ENCODE data around the gene CLIC5. TPM values are rescaled to one million over a fixed set of nuclear protein-coding genes. Genes with fewer than 3 reads are reported as not detected.

The CLIC5 gene
- polyA plus RNA-seq, 1 donor, result 111 TPM

GRCh38 chr6:46039646-46040045, 24.0 kb upstream of the CLIC5 start:
- H3K36me3 ChIP-seq (ENCODE audit: control insufficient read depth, insufficient read depth, low read length), result no peaks in the 10 kb centered on the region
- H3K9me3 ChIP-seq (ENCODE audit: control insufficient read depth, low read depth, low read length), result no peaks in the 10 kb centered on the region
- H3K4me3 ChIP-seq (ENCODE audit: low read length), result no peak overlapping the region
- no peak overlapping the region for H3K27ac ChIP-seq (ENCODE audit: low read length)
- H3K27me3 ChIP-seq (ENCODE audit: control insufficient read depth, insufficient read depth, low read length), result no peaks in the 10 kb centered on the region
- H3K4me1 ChIP-seq (ENCODE audit: control insufficient read depth, insufficient read depth, low read length), result peaks cover 3% of the 10 kb centered on the region
- no peak for DNase-seq

- Histone ChIP-seq H3K36me3 (ENCODE audit: control insufficient read depth, insufficient read depth, low read length) (no peaks in the 10 kb centered on the region), H3K4me3 (ENCODE audit: low read length) (no peak overlapping the region), H3K9me3 (ENCODE audit: control insufficient read depth, low read depth, low read length) (no peaks in the 10 kb centered on the region), H3K4me1 (ENCODE audit: control insufficient read depth, insufficient read depth, low read length) (no peaks in the 10 kb centered on the region), H3K27me3 (ENCODE audit: control insufficient read depth, insufficient read depth, low read length) (no peaks in the 10 kb centered on the region), H3K27ac (ENCODE audit: low read length) (no peak overlapping the region)
- DNase-seq, result no peak
- WGBS (ENCODE audit: insufficient coverage, low lambda C conversion rate), result 100% methylated on average over 1 of the region's 1 CpG
These were observed 21.3 kb upstream of the CLIC5 start for GRCh38 chr6:46036911-46037310.

- Histone ChIP-seq H3K9me3 (ENCODE audit: control insufficient read depth, low read depth, low read length) (no peaks in the 10 kb centered on the region), H3K4me3 (ENCODE audit: low read length) (no peak overlapping the region), H3K4me1 (ENCODE audit: control insufficient read depth, insufficient read depth, low read length) (no peaks in the 10 kb centered on the region), H3K27ac (ENCODE audit: low read length) (no peak overlapping the region), H3K36me3 (ENCODE audit: control insufficient read depth, insufficient read depth, low read length) (no peaks in the 10 kb centered on the region), H3K27me3 (ENCODE audit: control insufficient read depth, insufficient read depth, low read length) (no peaks in the 10 kb centered on the region)
- no CpG with 5 or more reads among the region's 1 CpG for WGBS (ENCODE audit: insufficient coverage, low lambda C conversion rate)
- no peak for DNase-seq
These were observed 19.6 kb upstream of the CLIC5 start for GRCh38 chr6:46035242-46035641.

- Histone ChIP-seq H3K27me3 (ENCODE audit: control insufficient read depth, insufficient read depth, low read length) (no peaks in the 10 kb centered on the region), H3K4me1 (ENCODE audit: control insufficient read depth, insufficient read depth, low read length) (no peaks in the 10 kb centered on the region), H3K36me3 (ENCODE audit: control insufficient read depth, insufficient read depth, low read length) (no peaks in the 10 kb centered on the region), H3K27ac (ENCODE audit: low read length) (no peak overlapping the region), H3K9me3 (ENCODE audit: control insufficient read depth, low read depth, low read length) (no peaks in the 10 kb centered on the region), H3K4me3 (ENCODE audit: low read length) (no peak overlapping the region)
- WGBS (ENCODE audit: insufficient coverage, low lambda C conversion rate), result 83% methylated on average over 1 of the region's 6 CpGs
- no peak for DNase-seq
These were observed 16.7 kb upstream of the CLIC5 start for GRCh38 chr6:46032110-46032998.

- no peaks in the 10 kb centered on the region for H3K36me3 ChIP-seq (ENCODE audit: control insufficient read depth, insufficient read depth, low read length)
- no peaks in the 10 kb centered on the region for H3K9me3 ChIP-seq (ENCODE audit: control insufficient read depth, low read depth, low read length)
- no peak overlapping the region for H3K4me3 ChIP-seq (ENCODE audit: low read length)
- H3K4me1 ChIP-seq (ENCODE audit: control insufficient read depth, insufficient read depth, low read length), result no peaks in the 10 kb centered on the region
- no peak overlapping the region for H3K27ac ChIP-seq (ENCODE audit: low read length)
- no CpG with 5 or more reads among the region's 1 CpG for WGBS (ENCODE audit: insufficient coverage, low lambda C conversion rate)
- DNase-seq, result no peak
- no peaks in the 10 kb centered on the region for H3K27me3 ChIP-seq (ENCODE audit: control insufficient read depth, insufficient read depth, low read length)
These were observed 13.9 kb upstream of the CLIC5 start for GRCh38 chr6:46029602-46030001.

GRCh38 chr6:46026307-46026706, 10.6 kb upstream of the CLIC5 start:
- DNase-seq, result no peak
- no peaks in the 10 kb centered on the region for H3K4me1 ChIP-seq (ENCODE audit: control insufficient read depth, insufficient read depth, low read length)
- no peak overlapping the region for H3K27ac ChIP-seq (ENCODE audit: low read length)
- no peaks in the 10 kb centered on the region for H3K9me3 ChIP-seq (ENCODE audit: control insufficient read depth, low read depth, low read length)
- H3K4me3 ChIP-seq (ENCODE audit: low read length), result no peak overlapping the region
- H3K36me3 ChIP-seq (ENCODE audit: control insufficient read depth, insufficient read depth, low read length), result no peaks in the 10 kb centered on the region
- WGBS (ENCODE audit: insufficient coverage, low lambda C conversion rate), result no CpG with 5 or more reads among the region's 2 CpGs
- no peaks in the 10 kb centered on the region for H3K27me3 ChIP-seq (ENCODE audit: control insufficient read depth, insufficient read depth, low read length)

GRCh38 chr6:46025573-46025972, 9.9 kb upstream of the CLIC5 start:
- Histone ChIP-seq H3K4me3 (ENCODE audit: low read length) (no peak overlapping the region), H3K27ac (ENCODE audit: low read length) (no peak overlapping the region), H3K9me3 (ENCODE audit: control insufficient read depth, low read depth, low read length) (no peaks in the 10 kb centered on the region), H3K4me1 (ENCODE audit: control insufficient read depth, insufficient read depth, low read length) (no peaks in the 10 kb centered on the region), H3K27me3 (ENCODE audit: control insufficient read depth, insufficient read depth, low read length) (no peaks in the 10 kb centered on the region), H3K36me3 (ENCODE audit: control insufficient read depth, insufficient read depth, low read length) (no peaks in the 10 kb centered on the region)
- no peak for DNase-seq
- no CpG with 5 or more reads among the region's 4 CpGs for WGBS (ENCODE audit: insufficient coverage, low lambda C conversion rate)

- H3K4me1 ChIP-seq (ENCODE audit: control insufficient read depth, insufficient read depth, low read length), result no peaks in the 10 kb centered on the region
- no peaks in the 10 kb centered on the region for H3K9me3 ChIP-seq (ENCODE audit: control insufficient read depth, low read depth, low read length)
- no CpG with 5 or more reads among the region's 1 CpG for WGBS (ENCODE audit: insufficient coverage, low lambda C conversion rate)
- H3K27me3 ChIP-seq (ENCODE audit: control insufficient read depth, insufficient read depth, low read length), result no peaks in the 10 kb centered on the region
- H3K4me3 ChIP-seq (ENCODE audit: low read length), result no peak overlapping the region
- no peak overlapping the region for H3K27ac ChIP-seq (ENCODE audit: low read length)
- no peaks in the 10 kb centered on the region for H3K36me3 ChIP-seq (ENCODE audit: control insufficient read depth, insufficient read depth, low read length)
- no peak for DNase-seq
These were observed 8.6 kb upstream of the CLIC5 start for GRCh38 chr6:46024124-46024769.

GRCh38 chr6:46023216-46023915, 7.7 kb upstream of the CLIC5 start:
- Histone ChIP-seq H3K4me1 (ENCODE audit: control insufficient read depth, insufficient read depth, low read length) (no peaks in the 10 kb centered on the region), H3K9me3 (ENCODE audit: control insufficient read depth, low read depth, low read length) (no peaks in the 10 kb centered on the region), H3K36me3 (ENCODE audit: control insufficient read depth, insufficient read depth, low read length) (no peaks in the 10 kb centered on the region), H3K27ac (ENCODE audit: low read length) (no peak overlapping the region), H3K27me3 (ENCODE audit: control insufficient read depth, insufficient read depth, low read length) (no peaks in the 10 kb centered on the region), H3K4me3 (ENCODE audit: low read length) (no peak overlapping the region)
- no peak for DNase-seq
- WGBS (ENCODE audit: insufficient coverage, low lambda C conversion rate), result 67% methylated on average over 1 of the region's 3 CpGs

- Histone ChIP-seq H3K4me1 (ENCODE audit: control insufficient read depth, insufficient read depth, low read length) (no peaks in the 10 kb centered on the region), H3K27me3 (ENCODE audit: control insufficient read depth, insufficient read depth, low read length) (no peaks in the 10 kb centered on the region), H3K9me3 (ENCODE audit: control insufficient read depth, low read depth, low read length) (no peaks in the 10 kb centered on the region), H3K4me3 (ENCODE audit: low read length) (no peak overlapping the region), H3K36me3 (ENCODE audit: control insufficient read depth, insufficient read depth, low read length) (no peaks in the 10 kb centered on the region), H3K27ac (ENCODE audit: low read length) (no peak overlapping the region)
- DNase-seq, result no peak
- WGBS (ENCODE audit: insufficient coverage, low lambda C conversion rate), result 100% methylated on average over 2 of the region's 5 CpGs
These were observed 6.7 kb upstream of the CLIC5 start for GRCh38 chr6:46022106-46022948.

All from large intestine (tissue), 3 donors.